GM18873 (cell line): Measurements from ENCODE around the gene PTPMT1.
A peak's percentile ranks its signal among the peaks of the same experiment; 100 is the strongest.
"Not testable (repeated sequence)": the region's sequence is repeated elsewhere in the genome, so short reads cannot be mapped to it uniquely, and the experiment has no call there.

Experiments
- ATAC-seq: cut with Tn5 transposase; IDR thresholded peaks from one replicate; pipeline ENCODE4 v1.9.1; 2021; ENCODE audit warnings: mild to moderate bottlenecking, moderate library complexity, moderate number of reproducible peaks; ENCODE audit not compliant: unreplicated experiment, low FRiP score

PTPMT1 gene

DNA sequence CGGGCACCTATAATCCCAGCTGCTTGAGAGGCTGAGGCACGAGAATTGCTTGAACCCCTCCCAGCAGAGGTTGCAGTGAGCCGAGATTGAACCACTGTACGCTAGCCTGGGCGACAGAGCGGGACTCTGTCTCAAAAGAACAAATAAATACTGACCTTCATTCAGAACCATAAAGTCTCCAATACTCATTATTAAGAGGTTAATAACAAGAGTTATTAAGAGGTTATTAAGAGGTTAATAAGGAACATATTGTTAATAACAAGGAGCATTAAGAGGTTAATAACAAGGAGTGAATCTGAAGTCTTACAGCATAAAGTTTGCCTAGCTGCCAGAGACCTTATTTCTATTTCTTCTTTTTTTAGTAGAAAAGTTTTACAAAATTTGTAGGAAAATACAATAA, 20.1 kb upstream of the PTPMT1 start:
- no peak for ATAC-seq

DNA sequence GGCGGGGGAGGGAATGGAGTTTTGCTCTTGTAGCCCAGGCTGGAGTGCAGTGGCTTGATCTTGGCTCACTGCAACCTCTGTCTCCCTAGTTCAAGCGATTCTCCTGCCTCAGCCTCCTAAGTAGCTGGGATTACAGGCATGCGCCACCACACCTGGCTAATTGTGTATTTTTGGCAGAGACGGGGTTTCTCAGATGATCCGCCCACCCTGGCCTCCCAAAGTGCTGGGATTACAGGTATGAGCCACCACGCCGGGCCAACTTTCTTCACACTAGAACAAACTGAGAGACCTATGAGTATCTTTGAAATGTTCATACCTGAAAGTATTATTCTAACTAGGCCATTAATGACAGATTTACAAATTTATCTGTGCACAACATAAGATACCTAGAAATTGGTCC, 19.1 kb upstream of the PTPMT1 start:
- ATAC-seq = not testable (repeated sequence)

DNA sequence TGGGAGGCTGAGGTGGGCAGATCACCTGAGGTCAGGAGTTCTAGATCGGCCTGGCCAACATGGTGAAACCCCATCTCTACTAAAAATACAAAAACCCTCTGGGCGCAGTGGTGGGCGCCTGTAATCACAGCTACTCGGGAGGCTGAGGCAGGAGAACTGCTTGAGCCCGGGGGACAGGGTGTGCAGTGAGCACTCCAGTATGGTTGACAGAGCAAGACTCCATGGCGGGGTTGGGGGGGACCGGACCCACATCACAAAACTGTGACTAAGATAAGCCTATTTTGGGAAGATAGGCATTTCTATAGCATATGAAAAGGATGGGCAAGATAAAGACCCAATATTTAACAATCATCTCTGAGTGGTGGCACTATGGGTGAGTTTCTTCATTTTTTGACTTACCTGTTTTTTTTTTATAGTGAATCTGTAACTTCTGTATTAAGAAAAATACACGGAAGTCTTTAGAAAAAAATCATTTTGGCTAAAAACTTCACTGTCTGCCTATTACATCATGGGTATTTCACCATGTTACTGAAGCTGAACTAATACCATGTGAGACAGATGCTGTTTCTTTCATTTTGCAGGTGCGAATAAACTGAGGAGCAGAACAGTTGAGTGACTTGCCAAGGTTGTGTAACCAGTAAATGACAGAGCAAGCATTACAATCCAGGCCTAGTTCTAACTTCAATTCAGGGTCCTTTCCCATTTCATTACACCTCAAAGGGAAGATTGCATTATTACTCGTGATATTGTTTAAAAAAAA, 14.9 kb upstream of the PTPMT1 start:
- no peak for ATAC-seq

DNA sequence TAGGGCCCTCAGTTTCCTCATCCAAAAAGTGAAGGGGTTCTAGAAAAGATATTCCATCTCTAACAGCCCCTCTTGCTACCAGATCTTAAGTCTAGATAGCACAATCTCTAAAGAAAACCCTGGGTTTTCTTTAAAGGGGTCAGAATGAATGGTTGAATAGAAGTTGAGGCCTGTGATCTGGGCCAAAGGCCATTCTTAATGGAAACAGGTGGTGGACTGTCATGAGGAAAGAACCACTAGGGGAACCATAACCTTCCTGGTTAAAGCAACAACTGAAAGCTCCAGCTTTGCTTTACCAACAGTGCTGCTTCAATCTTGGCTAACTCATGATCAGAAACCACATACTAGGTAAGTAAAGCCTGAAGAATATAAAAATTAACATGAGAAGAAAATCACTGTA, 14.3 kb upstream of the PTPMT1 start:
- no peak for ATAC-seq

DNA sequence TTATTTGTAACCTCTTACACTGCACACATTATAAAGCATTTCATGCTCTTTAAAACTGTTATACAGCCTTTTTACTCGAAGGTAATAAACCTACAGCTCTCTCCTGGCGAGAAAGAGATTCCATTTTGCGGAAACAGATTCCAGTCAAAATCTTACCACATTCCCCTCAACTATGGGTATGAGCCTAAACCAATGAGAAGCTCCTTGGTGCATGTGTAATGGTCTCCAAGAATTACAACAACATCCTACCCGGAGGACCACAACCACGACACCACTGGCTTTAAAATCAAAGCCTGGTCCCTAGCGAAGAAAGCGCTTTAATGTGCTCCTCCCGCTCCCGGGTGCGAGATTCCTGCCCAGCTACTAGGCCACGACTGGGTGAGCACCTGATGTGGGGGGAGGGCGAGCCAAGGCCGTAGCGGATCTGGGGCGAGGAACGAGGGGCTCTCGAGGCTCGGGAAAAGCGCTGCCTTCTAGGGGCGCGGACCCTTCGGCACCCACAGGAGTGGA, 13.3 kb upstream of the PTPMT1 start:
- ATAC-seq = no peak

DNA sequence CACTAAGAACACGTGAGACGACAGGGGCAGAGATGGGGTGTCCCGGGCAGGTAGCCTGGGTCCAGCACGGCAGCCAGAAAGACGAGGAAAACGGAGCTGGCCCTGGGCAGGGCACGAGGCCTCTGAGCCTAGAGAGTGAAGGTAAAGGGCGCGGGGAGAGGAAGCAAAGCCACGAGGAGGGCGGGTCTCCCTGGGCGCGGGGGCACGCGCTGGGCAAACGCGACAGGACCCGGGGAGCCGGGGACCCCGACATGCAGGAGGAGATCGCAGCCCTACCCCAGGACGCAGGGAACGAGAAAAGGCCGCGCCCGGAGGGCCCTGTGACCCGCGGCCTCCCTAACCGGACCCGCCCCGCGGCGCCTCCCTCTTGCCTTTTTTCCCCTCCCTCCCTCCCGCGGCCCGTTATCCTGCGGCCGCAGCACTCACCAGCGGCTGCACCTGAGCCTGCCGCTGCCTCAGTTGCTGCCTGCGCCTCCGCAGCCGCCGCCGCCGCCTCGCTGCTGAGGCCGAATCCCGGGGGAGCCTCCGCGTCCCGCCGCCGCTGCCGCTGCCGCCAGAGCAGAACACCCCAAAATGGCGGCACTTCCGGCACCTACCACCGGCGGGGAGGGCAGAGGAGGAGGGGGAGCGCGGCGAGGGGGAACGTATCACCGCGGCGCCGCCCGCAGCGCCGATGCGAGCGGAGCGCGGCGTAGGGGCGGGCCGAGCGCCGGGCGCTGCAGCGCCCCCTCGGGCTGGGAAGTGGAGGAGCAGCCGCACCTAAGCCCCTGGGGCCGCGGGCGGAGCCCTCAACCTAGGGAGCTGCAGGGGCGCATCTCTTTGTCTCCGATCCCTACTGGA, 12.6 kb upstream of the PTPMT1 start, which contains the start of gene CELF1:
Gene CELF1 (minus strand): TSS at position 567 of the 840 bp plus-strand sequence. CDS start 53,609 bp downstream, outside the sequence.
- peak; percentile 82 for ATAC-seq

DNA sequence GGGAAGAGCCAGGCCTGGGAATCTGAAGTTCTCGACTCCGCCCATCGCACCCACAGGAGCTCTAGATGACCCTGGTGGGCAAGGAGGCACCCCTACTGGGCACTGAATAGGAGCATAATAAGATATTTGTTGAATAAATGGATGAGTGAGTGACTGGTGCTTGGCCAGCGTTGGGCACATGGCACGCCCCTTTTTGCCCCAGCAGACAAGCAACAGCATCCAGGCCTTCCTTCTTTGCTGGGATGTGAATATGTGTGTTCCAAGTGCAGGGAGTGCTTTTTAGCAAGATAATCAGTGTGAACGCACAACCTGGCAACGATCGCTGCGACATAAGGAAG, 12.0 kb upstream of the PTPMT1 start:
- peak; percentile 28 for ATAC-seq

DNA sequence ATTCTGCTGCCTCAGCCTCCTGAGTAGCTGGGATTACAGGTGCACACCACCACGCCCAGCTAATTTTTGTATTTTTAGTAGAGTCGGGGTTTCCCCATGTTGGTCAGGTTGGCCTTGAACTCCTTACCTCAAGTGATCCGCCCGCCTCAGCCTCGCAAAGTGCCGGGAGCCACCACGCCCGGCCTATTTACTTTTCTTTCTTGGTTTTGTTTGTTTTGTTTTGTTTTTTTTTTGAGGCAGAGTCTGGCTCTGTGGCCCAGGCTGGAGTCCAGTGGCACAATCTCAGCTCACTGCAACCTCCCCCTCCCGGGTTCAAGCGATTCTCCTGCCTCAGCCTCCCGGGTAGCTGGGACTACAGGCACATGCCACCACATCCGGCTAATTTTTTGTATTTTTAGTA, 8.4 kb upstream of the PTPMT1 start:
- not testable (repeated sequence) for ATAC-seq

DNA sequence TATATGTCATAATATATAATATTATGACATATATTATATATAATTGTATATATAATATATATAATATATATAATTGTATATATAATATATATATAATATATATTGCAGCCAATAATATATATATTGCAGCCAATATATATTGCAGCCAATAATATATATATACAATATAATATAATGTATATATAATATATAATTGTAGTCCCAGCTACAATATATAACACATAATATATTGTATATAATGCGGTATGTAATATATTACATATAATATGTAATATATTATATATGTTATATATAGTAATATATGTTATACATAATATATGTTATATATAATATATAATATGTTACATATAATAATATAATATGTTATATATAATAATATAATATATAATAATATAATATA, 6.7 kb upstream of the PTPMT1 start:
- no peak for ATAC-seq

DNA sequence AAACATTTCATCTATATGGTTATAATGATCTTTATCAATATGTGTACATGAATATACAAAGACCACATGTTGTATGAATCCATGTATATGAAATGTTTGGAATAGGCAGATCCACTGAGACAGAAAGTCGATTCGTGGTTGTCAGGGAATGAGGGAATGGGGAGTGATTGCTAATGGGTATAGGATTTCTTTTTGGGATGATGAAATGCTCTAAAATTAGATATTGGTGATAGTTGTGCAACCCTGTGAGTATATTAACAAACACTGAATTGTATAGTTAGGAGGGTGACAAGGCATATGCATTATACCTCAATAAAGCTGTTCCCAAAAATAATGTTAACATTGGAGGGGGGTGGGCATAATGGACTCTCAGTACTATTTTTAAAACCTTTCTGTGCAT, 5.0 kb upstream of the PTPMT1 start:
- ATAC-seq = no peak

DNA sequence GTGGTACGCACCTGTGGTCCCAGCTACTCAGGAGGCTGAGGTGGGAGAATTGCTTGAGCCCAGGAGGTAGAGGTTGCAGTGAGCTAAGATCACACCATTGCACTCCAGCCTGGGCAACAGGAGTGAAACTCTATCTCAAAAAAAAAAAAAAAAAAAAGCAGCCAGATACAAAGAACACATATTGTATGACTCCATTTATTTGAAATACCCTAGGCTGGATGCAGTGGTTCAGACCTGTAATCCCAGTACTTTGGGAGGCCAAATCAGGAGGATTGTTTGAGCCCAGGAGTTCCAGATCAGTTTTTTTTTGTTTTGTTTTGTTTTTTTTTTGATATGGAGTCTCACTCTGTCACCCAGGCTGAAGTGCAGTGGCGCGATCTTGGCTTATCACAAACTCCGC, 3.0 kb upstream of the PTPMT1 start:
- ATAC-seq = not testable (repeated sequence)

DNA sequence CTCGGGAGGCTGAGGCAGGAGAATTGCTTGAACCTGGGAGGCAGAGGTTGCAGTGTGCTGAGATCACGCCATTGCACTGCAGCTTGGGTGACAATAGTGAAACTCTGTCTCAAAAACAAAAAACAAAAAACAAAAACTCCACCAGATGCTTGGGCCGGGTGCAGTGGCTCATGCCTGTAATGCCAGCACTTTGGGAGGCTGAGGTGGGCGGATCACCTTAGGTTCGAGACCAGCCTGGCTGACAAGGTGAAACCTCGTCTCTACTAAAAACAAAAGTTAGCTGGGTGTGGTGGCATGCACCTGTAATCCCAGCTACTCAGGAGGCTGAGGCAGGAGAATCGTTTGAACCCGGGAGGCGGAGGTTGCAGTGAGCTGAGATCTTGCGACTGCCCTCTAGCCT, 1.0 kb upstream of the PTPMT1 start:
- not testable (repeated sequence) for ATAC-seq

DNA sequence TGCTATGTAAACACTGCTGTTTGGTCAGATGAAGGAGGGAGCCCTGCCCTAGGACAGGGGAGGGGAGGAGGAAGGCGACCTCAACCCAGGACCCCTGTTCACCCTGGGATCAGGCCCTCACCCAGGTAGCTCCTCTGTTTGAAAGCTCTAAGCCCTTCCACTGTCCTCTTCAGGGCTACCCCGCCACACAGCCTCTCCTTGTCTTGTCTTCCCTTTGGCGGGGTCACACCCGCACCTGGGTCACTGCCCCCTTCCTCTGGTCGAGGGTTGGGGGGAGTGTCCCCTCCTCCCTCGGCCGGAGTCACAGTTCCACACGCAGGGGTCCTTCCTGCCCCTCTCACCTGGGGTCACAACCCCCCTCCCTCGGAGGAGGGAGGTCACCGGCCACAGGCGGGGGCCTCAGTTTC, 463 bp upstream of the PTPMT1 start:
- ATAC-seq = peak; percentile 18

DNA sequence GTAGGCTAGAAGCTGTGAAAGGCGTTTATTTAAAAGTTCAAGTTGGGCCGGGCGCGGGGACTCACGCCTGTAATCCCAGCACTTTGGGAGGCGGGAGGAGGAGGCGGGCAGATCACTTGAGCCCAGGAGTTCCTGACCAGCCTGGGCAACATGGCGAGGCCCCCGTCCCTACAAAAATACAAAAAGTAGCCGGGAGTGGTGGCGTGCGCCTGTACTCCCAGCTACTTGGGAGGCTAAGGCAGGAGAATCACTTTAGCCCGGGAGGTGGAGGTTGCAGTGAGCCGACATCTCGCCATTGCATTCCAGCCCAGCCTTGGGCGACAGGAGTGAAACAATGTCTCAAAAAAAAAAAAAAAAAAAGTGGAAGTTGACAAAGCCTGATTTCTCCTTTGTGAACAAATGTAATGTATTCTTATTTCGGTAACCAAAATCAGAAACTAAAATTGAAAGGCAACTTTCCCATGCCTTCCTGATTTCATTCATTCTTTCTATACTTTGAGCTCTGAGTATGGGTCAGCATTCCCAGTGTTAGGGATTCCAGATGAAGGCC, 825 bp downstream of the PTPMT1 start:
- ATAC-seq = no peak

DNA sequence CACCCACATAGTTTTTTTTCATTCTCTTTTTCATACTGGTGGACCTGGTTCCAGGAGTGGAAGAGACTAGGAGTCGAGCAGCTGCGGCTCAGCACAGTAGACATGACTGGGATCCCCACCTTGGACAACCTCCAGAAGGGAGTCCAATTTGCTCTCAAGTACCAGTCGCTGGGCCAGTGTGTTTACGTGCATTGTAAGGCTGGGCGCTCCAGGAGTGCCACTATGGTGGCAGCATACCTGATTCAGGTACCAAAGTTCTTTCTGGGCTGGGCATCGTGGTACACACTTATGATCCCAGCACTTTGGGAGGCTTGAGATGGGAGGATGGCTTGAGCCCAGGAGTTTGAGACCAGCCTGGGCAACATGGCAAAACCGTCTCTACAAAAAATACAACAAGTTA, 4.2 kb downstream of the PTPMT1 start:
- ATAC-seq = no peak

DNA sequence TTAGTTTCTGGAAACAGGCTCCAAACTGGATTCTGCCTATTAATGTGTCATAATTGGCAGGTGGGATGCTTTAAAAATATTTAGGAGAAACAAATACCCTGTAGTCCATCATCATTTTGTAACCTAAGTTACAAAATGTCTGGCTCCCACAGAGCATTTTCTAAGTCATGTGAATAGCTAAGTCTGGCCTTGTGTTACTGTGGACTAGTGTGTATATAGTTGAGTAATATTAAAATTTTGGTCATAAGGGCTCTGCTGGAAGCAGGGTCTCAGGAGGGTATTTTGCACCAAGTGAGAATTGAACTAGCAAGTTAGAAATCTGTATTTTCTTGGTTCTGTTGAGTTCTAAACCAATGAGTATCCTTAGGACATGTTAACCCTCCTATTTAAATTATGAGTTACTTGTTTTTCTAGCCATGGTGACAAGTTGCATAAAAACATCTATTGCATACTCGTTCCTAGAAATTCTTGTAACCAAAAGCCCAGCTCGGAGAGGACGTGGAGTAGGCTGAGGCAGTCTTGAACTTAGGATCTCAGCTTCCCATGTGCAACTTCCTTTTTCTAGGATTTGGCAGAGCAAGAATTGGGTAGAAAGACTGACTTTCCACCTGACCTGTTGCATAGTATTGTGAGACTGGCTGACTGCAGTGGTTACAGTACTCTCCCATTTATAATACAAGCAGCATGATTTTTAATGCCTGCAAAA, 5.4 kb downstream of the PTPMT1 start:
- no peak for ATAC-seq

DNA sequence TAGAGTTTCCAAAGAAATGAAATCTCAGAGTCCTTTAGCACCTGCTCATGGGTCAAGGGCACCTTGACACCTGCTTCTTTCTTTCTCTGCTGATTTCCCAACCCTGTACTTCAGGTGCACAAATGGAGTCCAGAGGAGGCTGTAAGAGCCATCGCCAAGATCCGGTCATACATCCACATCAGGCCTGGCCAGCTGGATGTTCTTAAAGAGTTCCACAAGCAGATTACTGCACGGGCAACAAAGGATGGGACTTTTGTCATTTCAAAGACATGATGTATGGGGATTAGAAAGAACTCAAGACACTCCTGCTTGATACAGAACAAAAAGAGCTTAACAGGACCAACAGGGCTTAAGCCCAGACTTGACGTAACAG, 5.9 kb downstream of the PTPMT1 start:
- no peak for ATAC-seq

DNA sequence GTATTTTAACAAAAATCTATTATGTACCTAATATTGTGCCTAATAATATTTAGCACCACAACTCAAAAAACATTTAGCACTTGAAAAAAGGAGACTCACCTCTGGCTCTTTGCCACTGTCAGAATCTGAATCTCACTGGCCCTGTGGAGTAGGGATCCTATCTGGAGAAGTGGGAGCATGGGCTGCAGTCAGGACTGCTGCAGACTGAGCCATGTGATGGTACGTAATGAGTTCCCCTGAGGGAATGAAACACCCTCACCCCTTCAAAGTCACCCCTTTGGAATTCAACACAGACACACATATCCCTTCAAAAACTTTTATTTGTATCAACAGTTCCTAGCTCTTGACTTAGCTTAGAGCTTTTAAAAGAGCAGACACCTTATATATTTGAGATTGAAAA, 6.5 kb downstream of the PTPMT1 start:
- no peak for ATAC-seq

DNA sequence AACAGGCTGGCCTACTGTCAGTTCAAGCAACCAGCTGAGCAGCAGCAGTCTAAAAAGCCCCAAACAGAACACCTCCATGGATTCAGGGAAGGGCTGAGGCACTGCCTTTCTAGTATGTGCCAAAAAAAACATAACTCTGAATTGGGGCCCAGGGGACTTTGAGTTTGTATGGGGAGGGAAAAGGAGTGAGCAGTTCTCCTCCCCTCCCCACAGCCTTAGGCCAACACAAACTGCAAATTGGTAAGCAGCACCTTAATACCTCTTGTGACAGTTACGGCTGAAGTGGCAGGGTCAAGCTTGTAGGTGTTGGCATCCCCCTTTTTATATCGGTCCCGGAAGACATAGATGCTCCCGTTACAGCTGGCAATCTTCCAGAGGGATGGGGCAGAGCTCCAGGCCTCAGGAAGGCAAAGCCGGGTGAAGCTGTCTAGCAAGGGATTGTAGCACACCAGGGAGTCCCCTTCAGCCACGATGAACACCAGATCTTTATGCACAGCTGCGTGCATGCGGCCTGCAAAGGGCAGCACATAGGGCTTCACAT, 7.4 kb downstream of the PTPMT1 start:
- ATAC-seq = no peak

DNA sequence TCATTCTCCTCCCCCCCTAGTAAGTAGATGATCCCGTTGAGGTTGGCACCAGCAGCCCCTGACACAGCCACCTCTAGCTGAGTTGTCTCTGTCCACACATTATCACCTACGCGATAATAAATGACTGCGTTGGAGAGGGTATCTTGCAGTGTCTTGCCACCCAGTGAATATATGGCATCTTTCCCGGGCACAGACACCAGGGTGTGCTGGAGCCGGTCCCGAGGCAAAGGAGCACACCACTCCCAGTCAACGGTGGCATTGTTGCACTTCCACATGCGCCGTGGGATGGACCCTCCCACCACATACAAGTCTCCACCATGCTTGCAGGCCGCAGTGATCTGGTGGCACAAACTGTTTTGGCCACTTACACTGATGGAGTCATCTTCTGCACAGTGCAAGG, 7.9 kb downstream of the PTPMT1 start:
- ATAC-seq = no peak
